ENCODE data around the gene CEP112.

The CEP112 gene

GRCh38 chr17:66076546-66077190 is 115.3 kb downstream of the CEP112 start:
- DNase-seq (ENCODE audit: low read depth) = no peak

GRCh38 chr17:66073384-66073783 is 118.5 kb downstream of the CEP112 start:
- DNase-seq (ENCODE audit: low read depth) = no peak

- DNase-seq (ENCODE audit: low read depth) = no peak
These were observed 128.2 kb downstream of the CEP112 start for GRCh38 chr17:66063686-66064085.

GRCh38 chr17:66056148-66056547 is 135.8 kb downstream of the CEP112 start:
- DNase-seq (ENCODE audit: low read depth) = no peak

GRCh38 chr17:66054242-66054641 is 137.7 kb downstream of the CEP112 start:
- no peak for DNase-seq (ENCODE audit: low read depth)

- DNase-seq (ENCODE audit: low read depth) = no peak
These were observed 147.8 kb downstream of the CEP112 start for GRCh38 chr17:66044083-66044482.

GRCh38 chr17:66043419-66043818 is 148.5 kb downstream of the CEP112 start:
- no peak for DNase-seq (ENCODE audit: low read depth)

- no peak for DNase-seq (ENCODE audit: low read depth)
These were observed 151.5 kb downstream of the CEP112 start for GRCh38 chr17:66040402-66040801.

GRCh38 chr17:66038125-66038524 is 153.8 kb downstream of the CEP112 start:
- DNase-seq (ENCODE audit: low read depth) = no peak

GRCh38 chr17:66037221-66037620 is 154.7 kb downstream of the CEP112 start:
- DNase-seq (ENCODE audit: low read depth) = no peak

- no peak for DNase-seq (ENCODE audit: low read depth)
These were observed 159.7 kb downstream of the CEP112 start for GRCh38 chr17:66032082-66032712.

- DNase-seq (ENCODE audit: low read depth) = no peak
These were observed 166.4 kb downstream of the CEP112 start for GRCh38 chr17:66025551-66025950.

- DNase-seq (ENCODE audit: low read depth) = no peak
These were observed 170.2 kb downstream of the CEP112 start for GRCh38 chr17:66021757-66022156.

- DNase-seq (ENCODE audit: low read depth) = no peak
These were observed 173.1 kb downstream of the CEP112 start for GRCh38 chr17:66018786-66019185.

GRCh38 chr17:66016231-66016630 is 175.7 kb downstream of the CEP112 start:
- no peak for DNase-seq (ENCODE audit: low read depth)

- no peak for DNase-seq (ENCODE audit: low read depth)
These were observed 183.3 kb downstream of the CEP112 start for GRCh38 chr17:66008680-66009079.

- DNase-seq (ENCODE audit: low read depth) = no peak
These were observed 185.3 kb downstream of the CEP112 start for GRCh38 chr17:66006654-66007053.

GRCh38 chr17:66002812-66003211 is 189.1 kb downstream of the CEP112 start:
- no peak for DNase-seq (ENCODE audit: low read depth)

- DNase-seq (ENCODE audit: low read depth) = no peak
These were observed 189.8 kb downstream of the CEP112 start for GRCh38 chr17:66002063-66002585.

- no peak for DNase-seq (ENCODE audit: low read depth)
These were observed 191.7 kb downstream of the CEP112 start for GRCh38 chr17:66000216-66000615.

GRCh38 chr17:65998675-65999074 is 193.3 kb downstream of the CEP112 start:
- no peak for DNase-seq (ENCODE audit: low read depth)

- no peak for DNase-seq (ENCODE audit: low read depth)
These were observed 197.3 kb downstream of the CEP112 start for GRCh38 chr17:65994679-65995078.

GRCh38 chr17:65994114-65994513 is 197.8 kb downstream of the CEP112 start:
- DNase-seq (ENCODE audit: low read depth) = no peak

- DNase-seq (ENCODE audit: low read depth) = no peak
These were observed 201.3 kb downstream of the CEP112 start for GRCh38 chr17:65990593-65990992.

Measured in activated gamma-delta T cell treated with anti-CD3 and anti-CD28 coated beads, Interleukin-2, amount 50 U/mL, for 16 hours (primary cell).